Airway epithelial cell (primary cell): ENCODE data around the gene HERC4. TPM values are rescaled to one million over a fixed set of nuclear protein-coding genes. Genes with fewer than 3 reads are reported as not detected.

Experiments used
- total RNA-seq: library from RNA; depleted of rRNA; stranded (reverse); fragments of >200 nt; gene quantifications from 2 replicates; pipeline ENCODE4 v1.2.3, GENCODE V29; 2015

The HERC4 gene
- total RNA-seq = 20.5 and 25.5 TPM in 2 replicates

GRCh38 chr10:68074775-68075549 lies at the start of gene HERC4:
Gene HERC4 (minus strand): TSS chr10:68075283. CDS start chr10:68073108, 2,175 bp downstream.

GRCh38 chr10:68109331-68109730 lies 34.2 kb upstream of the HERC4 start, which contains the start of gene MYPN:
Gene MYPN (plus strand): TSS chr10:68109488. CDS start chr10:68121439, 11,951 bp downstream.

GRCh38 chr10:67884313-67884841 lies 190.7 kb downstream of the HERC4 start, which contains the start of gene SIRT1:
Gene SIRT1 (plus strand): TSS chr10:67884656. CDS start chr10:67884722, 66 bp downstream.

Other genes starting within 250 kb of the HERC4 start
- gene DNAJC12, start 237.1 kb downstream of the HERC4 start, total RNA-seq = 0.14 and 0.28 TPM in 2 replicates
- 5.3 and 6.9 TPM in 2 replicates for gene SIRT1, start 190.6 kb downstream of the HERC4 start, total RNA-seq
- gene MYPN, start 34.2 kb upstream of the HERC4 start, total RNA-seq = not detected in 2 replicates
- gene ATOH7, start 156.8 kb upstream of the HERC4 start, total RNA-seq = not detected in 2 replicates